HEK293 (cell line): Measurements from ENCODE around the gene SNCG.

Experiments used
- CTCF ChIP-seq: fragments of 450-650 bp; formaldehyde crosslinking; IDR thresholded peaks from 2 replicates; pipeline ENCODE4 v1.5.1; 2016; ENCODE audit warnings: missing biosample characterization, missing genetic modification characterization
- YY1 ChIP-seq: fragments of 450-650 bp; formaldehyde crosslinking; IDR thresholded peaks from 2 replicates; pipeline ENCODE4 v1.5.1; 2018; ENCODE audit warnings: missing biosample characterization, missing genetic modification characterization
- ZBTB1 ChIP-seq: fragments of 450-650 bp; formaldehyde crosslinking; IDR thresholded peaks from 2 replicates; pipeline ENCODE4 v1.5.1; 2016; ENCODE audit warnings: missing biosample characterization, missing genetic modification characterization
- ZNF121 ChIP-seq: fragments of 450-650 bp; formaldehyde crosslinking; IDR thresholded peaks from 2 replicates; pipeline ENCODE4 v1.5.1; 2016; ENCODE audit warnings: missing biosample characterization, missing genetic modification characterization
- ZNF214 ChIP-seq: fragments of 450-650 bp; formaldehyde crosslinking; IDR thresholded peaks from 2 replicates; pipeline ENCODE4 v1.5.1; 2017; ENCODE audit warnings: missing biosample characterization, mild to moderate bottlenecking, missing genetic modification characterization, borderline replicate concordance
- ZNF354C ChIP-seq: fragments of 450-650 bp; formaldehyde crosslinking; IDR thresholded peaks from 2 replicates; pipeline ENCODE4 v1.5.1; 2016; ENCODE audit warnings: missing biosample characterization, missing genetic modification characterization, low read depth, borderline replicate concordance
- ZNF707 ChIP-seq: fragments of 450-650 bp; formaldehyde crosslinking; IDR thresholded peaks from 2 replicates; pipeline ENCODE4 v1.5.1; 2016; ENCODE audit warnings: missing biosample characterization, missing genetic modification characterization

GRCh38 chr10:86959737-86960002, 1.3 kb downstream of the SNCG start:
- TF ChIP-seq ZNF121 (tag by site-specific recombination) (no peak), ZNF214 (tag by site-specific recombination) (no peak), ZNF354C (tag by site-specific recombination) (no peak), ZBTB1 (tag by site-specific recombination) (no peak), CTCF (tag by site-specific recombination) (no peak), ZNF707 (no peak), YY1 (tag by site-specific recombination) (no peak)
